CD4-positive, alpha-beta T cell treated with Interleukin-2 at 100 ng/mL for 4 hours (primary cell): ENCODE data around the gene CDK14.
"Not testable (repeated sequence)": the region's sequence is repeated elsewhere in the genome, so short reads cannot be mapped to it uniquely, and the experiment has no call there.

Experiments used
- DNase-seq: peaks from one replicate; pipeline ENCODE4 v3.0.0-alpha.2; 2020; ENCODE audit warnings: low spot score

The CDK14 gene

GRCh38 chr7:90794234-90794633 lies 198.1 kb downstream of the CDK14 start:
- not testable (repeated sequence) for DNase-seq

GRCh38 chr7:90797596-90797995 lies 201.5 kb downstream of the CDK14 start:
- DNase-seq: no peak

GRCh38 chr7:90804370-90804769 lies 208.2 kb downstream of the CDK14 start:
- no peak for DNase-seq

DNA sequence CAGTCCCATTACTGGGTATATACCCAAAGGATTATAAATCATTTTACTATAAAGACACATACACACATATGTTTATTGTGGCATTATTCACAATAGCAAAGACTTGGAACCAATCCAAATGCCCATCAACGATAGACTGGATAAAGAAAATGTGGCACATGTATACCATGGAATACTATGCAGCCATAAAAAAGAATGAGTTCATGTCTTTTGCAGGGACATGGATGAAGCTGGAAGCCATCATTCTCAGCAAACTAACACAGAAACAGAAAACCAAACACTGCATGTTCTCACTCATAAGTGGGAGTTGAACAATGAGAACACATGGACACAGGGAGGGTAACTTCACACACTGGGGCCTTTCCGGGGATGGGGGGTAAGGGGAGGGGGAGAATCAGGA lies 219.4 kb downstream of the CDK14 start:
- DNase-seq: not testable (repeated sequence)

- no peak for DNase-seq
These were observed 220.5 kb downstream of the CDK14 start for GRCh38 chr7:90816511-90817142.

GRCh38 chr7:90817151-90817550 lies 221.0 kb downstream of the CDK14 start:
- DNase-seq: no peak

- no peak for DNase-seq
These were observed 221.7 kb downstream of the CDK14 start for GRCh38 chr7:90817846-90818245.

DNA sequence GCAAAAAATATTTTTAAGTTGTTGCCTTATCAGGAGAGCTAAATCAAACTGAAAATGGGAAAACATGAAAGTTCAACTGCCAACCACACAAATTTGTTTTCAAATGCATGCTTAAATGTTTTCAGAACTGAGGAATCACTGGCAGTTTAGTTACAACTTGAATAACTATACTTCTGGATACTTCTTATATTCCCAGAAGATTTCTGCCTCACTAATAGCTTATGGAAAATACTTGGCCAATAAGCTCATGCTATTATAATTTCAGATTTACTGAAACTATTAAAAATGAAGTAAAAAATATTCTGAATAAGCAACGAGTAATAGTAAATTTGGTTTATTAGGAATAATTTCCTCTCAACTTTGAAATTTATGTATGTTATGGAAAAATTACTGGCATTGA lies 222.2 kb downstream of the CDK14 start:
- no peak for DNase-seq

DNA sequence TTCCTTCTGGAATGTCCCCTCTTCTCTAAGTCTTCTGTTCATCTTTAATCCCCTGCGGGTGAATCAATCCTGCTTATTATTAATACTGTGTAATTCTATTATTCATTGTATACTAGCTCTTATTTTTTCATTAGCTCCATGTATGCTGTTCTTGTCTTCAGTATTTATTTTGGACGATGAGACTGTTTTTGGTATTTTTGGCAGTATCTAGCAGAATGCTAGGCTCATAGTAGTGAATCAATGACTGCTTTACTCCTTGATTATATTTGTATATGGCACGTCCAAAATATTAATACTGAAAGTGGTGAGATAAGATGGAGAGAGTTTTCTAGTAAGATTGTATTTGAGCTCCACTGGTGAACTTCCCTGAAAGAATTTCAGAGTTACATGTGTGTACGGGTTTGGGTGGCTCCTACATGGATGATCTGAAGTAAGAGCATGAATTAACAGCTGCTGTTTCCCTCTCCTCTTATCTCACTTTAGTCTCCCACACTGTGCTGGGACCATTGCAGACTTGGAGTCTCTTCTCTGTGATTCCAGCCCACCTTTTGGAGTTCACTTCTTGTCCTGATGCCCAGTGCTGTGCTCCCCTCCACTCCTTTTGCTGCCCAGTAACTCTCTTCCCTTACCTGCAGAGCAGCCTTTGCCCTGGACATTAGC lies 226.0 kb downstream of the CDK14 start:
- no peak for DNase-seq

GRCh38 chr7:90824386-90825307 lies 228.5 kb downstream of the CDK14 start:
- no peak for DNase-seq

DNA sequence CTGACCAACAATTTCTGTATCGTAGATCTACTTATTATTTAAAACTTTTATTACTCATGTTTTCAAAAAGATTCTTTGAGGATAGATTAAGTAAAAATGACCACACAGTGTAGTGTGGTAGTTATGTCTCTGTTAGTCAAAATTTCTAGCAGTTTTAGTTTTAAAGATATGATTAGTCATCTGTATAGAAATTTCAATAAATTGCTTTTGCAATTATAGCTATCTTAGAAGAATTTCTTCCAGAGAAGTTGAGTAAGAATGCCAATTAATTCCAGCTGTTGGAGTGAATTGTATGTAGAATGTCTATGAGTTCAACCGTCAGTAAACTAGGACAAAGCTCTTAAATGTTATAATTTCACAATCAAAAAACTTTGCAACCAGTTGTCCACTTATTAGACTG lies 229.7 kb downstream of the CDK14 start:
- DNase-seq: no peak

DNA sequence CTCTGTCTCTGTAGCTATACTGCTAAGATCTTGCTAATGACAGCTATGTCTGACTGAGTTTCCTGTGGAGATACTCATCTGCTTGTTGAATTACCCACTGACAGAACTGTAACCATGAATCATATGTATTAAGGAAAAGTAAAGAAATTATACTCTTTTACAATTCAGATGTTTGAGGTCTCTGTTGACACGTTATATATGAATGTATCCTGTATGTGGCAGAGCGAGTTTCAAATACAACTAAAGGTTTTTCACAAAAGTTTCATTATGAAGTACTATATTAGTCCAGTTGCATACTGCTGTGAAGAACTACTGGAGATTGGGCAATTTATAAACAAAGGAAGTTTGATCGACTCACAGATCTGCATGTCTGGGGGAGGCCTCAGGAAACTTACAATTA lies 232.5 kb downstream of the CDK14 start:
- no peak for DNase-seq

GRCh38 chr7:90830308-90830707 lies 234.2 kb downstream of the CDK14 start:
- DNase-seq: no peak

GRCh38 chr7:90832726-90833125 lies 236.6 kb downstream of the CDK14 start:
- DNase-seq: no peak

- no peak for DNase-seq
These were observed 237.3 kb downstream of the CDK14 start for GRCh38 chr7:90833443-90833842.

DNA sequence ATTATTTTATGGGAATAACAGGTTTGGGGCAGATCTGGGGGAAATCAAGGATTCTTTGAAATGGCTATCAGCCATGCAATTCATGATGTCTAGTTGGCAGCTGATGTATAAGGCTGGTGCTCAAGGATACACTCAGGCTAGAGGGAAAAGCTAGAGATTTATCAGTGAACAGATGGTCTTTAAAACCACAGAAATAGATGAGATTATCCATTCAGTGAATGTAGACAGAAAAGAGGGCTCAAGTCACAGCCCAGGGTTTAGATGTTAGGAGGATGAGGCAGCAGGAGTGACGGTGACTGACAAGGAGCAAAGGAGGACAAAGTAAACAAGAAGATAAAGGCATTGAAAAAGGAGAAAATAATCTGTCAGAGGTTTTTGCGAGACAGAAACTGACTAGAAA lies 238.7 kb downstream of the CDK14 start:
- DNase-seq: no peak

GRCh38 chr7:90835861-90836260 lies 239.7 kb downstream of the CDK14 start:
- no peak for DNase-seq

DNA sequence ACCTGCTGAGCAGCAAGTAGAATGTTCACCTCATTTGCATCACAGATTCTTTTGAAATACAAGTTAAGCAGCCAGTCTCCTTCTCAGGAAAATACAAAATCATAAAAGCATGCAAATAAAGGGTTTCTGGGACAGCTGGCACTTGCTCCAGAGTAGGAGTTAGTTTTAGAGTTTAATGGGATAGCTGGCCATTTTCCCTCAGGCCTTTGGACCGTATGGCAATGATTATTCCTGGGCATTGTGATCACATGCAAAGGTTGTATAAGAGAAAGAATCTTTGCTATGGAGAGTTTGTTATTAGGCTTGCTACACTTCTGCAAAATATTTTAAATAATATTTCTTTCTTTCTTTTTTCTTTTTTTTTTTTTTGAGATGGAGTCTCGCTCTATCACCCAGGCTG lies 240.8 kb downstream of the CDK14 start:
- no peak for DNase-seq

GRCh38 chr7:90838799-90839198 lies 242.7 kb downstream of the CDK14 start:
- DNase-seq: no peak

DNA sequence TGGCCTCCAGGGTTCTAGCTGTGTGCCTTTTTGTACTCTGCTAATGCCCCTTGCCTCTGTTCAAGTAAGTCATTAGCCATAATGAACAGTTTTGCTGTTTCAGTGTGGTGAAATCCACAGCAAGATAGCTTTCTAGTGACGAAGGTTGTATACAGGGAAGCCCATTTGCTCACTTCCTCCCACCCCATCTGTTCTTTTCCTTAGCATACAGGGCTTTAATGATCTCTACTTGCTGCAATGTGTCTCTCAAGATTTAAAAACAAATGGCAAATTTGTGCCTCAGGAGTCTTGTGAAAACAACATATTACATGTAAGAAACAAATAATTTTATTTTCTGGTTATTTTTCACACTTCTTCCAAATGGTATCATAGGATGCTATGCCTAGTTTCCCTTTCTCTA lies 243.2 kb downstream of the CDK14 start:
- no peak for DNase-seq

DNA sequence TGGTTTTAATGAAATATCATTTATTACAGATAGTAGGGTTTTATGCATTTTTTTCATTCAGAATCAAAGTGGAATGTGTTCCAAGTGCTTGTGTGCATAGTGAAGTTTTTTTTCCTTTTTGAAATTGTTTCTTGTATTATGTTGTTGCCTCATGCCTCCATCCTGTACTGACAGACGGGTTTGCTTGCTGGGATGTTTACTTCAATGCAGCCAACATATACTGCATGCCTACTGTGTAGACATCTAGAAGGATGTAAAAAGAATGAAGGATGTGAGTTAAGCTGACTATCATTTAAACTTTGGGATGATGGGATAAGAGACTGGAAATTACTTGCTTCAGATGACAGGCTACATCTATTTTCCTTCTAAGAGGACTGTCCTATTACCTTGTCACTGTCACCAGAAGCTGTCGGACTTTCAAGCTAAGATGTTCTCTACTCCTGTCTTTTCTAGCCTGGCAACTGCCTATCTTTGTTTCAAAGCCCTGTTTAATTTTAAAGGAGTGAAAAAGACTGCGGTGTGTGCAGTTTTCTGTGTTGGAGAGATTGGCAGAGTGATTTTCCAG lies 243.7 kb downstream of the CDK14 start:
- no peak for DNase-seq

- DNase-seq: no peak
These were observed 245.8 kb downstream of the CDK14 start for GRCh38 chr7:90841759-90842429.
